ENCODE data around the gene NME4.
"Not testable (repeated sequence)": the region's sequence is repeated elsewhere in the genome, so short reads cannot be mapped to it uniquely, and the experiment has no call there.

The NME4 gene

DNA sequence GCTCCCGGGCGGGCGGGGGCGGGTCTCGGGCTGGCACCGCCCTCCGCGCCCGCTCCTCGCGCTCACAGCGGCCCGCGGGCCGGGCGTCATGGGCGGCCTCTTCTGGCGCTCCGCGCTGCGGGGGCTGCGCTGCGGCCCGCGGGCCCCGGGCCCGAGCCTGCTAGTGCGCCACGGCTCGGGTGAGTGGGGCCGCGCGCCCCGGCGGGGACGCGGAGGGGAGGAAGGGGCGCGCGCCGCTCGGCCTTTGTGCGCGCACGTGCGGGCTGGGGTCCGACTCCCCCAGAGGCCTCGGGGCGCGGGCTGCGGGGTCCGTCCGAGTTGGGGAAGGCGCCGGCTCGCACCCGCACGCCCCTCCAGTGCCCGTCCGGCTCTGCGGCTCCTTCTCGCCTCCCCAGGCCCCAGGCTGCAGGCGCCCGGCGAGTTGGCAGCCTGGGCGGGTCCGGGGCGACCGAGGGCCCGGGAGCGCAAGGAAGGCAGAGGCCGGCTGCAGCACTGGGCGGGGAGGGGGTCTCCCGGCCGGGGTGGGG, at the start of gene NME4:
Gene NME4, plus strand, starts transcription at position 65 of the 527 bp plus-strand sequence. Its CDS starts 24 bp downstream, at position 89.
- no peak for DNase-seq

DNA sequence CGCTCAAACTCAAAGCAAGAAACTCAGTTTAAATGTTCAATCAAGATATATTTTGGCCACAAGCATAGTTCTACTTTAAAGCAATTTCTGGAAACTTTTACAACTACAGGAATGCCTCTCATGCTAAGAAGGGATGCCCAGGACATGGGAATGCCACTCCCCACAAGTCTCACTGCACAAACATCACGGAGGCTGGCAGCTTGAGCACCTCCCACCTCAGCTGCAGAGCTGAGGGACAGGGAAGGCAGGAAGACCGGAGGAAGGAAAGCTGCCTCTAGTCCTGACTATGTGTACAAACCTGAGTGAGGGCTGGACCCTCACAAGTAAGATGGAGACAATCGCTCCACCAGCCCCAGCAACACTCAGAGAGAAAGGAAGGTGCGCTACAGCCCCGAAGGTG, 49.8 kb upstream of the NME4 start:
- no peak for DNase-seq

DNA sequence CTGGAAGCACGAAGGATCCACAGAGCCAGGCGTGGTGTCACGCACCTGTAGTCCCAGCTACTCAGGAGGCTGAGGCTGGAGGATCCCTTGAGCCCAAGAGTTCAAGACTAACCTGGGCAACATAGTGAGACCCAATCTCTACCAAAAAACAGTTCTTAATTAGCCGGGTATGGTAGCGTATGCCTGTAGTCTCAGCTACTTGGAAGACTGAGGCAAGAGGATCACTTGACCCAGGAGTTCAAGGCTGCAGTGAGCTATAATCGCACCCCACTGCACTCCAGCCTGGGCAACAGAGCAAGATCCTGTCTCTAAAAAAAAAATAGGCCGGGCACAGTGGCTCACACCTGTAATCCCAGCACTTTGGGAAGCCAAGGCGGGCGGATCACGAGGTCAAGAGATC, 48.5 kb upstream of the NME4 start:
- DNase-seq = not testable (repeated sequence)

DNA sequence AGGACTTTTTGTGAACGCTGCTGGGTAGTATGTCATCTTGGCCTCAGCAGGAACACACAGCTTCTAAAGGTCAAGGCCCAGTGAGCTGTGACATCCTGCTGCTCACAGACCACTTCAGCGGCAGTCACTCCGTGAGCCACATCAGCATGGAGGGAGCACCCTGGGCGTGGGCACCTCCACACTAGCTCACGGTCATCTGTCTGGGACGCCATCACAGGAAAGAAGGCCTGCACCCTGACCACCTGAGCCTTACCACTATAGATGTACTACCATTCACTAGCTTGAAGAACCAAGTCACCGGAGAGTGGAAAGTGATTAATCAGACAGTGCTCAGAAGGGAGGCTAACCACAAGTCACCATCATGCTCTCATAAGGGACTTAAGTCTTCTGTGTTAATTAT, 47.8 kb upstream of the NME4 start:
- DNase-seq = no peak

DNA sequence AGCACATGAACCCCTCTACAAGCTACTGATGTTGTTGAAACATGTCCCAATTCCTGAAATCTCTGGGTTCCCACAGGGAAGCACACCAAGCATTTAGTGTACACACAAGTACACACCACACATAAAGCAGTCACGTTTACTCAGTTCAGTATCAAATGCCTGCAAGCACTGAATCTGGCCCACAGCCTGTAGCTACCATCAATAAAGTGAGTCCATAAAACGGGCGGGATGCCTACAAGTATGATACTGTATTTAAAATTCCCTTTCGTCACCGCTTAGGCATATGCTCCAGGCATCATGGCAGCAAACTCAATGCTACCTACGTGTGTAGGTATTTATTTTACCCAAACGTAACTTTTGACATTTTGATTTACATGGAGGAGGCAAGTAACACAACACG, 46.8 kb upstream of the NME4 start:
- no peak for DNase-seq

DNA sequence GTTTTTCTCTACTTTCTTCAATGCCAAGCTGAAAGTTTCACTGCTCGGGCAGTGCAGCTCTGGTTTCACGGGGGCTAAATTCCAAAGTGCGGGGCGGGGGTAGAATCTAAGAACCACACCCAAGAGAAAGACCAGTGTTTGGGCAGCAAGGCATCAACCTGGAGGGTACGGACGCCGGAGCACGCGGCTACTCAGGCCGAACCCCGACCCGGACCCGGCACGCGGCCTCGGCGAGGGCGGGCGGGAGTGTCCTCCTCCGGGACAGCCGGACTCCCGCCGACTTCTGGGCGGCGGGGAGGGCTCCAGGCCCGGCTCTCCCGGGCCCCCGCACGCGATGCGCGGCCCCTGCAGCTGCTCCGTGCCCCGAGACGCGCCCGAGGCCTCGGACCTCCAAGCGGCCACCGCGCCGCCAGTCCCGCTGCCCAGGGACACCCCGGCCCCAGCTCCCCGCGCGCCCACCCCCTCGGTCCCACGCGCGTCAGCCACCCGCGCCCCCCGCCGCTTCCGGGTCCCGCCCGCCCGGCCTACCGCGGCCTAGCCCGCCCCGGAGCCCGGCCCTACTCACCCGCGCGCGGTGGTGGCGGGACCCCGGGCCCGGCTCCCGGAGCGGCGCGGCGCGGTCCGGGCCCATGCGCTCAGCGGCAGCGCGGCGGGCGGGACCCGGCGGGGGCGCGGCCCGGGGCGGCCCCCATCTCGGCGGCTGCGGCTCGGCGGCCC, 45.0 kb upstream of the NME4 start:
- DNase-seq = peak; percentile 41

DNA sequence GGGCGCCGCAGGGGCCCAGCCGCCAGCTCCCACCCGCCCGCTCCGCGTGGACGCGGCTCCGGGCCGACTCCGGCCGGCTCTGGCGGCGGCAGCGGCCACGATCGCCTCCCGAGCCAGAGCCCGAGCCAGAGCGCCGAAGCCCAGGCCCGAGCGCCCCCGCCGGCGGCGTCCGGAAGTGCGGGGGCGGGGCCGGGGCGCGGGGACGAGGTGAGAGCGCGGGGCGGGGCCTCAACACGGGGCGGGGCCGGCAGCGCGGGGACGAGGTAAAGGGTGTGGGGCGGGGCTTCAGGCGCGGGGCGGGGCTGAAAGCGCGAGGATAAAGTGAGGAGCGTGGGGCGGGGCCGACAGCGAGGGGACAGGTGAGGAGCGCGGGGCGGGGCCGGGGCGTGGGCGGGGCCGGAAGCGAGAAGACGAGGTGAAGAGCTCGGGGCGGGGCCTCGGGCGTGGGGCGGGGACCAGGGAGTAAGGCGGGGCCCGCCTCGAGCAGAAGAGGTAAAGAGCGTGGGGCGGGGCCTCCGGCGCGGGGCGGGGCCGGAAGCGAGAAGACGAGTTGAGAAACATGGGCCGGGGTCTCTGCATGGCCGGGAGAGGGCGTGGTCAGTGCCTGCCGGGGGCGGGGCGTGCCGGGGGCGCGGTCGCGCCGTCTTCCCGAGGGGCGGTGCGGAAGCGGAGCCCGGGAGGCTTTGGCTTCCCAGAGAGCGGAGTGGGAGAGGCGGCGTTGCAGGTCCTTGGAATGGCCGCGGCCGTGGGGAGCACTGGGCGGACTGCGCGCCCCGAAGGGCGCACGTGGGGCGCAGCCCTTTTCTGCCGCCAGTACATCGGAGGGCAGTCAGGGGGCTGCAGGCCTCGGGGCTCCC, 44.2 kb upstream of the NME4 start, which contains the start of gene AXIN1:
Gene AXIN1, minus strand, starts transcription at position 177 of the 857 bp plus-strand sequence. CDS start 5,698 bp downstream, outside the sequence.
- DNase-seq = peak; percentile 95

DNA sequence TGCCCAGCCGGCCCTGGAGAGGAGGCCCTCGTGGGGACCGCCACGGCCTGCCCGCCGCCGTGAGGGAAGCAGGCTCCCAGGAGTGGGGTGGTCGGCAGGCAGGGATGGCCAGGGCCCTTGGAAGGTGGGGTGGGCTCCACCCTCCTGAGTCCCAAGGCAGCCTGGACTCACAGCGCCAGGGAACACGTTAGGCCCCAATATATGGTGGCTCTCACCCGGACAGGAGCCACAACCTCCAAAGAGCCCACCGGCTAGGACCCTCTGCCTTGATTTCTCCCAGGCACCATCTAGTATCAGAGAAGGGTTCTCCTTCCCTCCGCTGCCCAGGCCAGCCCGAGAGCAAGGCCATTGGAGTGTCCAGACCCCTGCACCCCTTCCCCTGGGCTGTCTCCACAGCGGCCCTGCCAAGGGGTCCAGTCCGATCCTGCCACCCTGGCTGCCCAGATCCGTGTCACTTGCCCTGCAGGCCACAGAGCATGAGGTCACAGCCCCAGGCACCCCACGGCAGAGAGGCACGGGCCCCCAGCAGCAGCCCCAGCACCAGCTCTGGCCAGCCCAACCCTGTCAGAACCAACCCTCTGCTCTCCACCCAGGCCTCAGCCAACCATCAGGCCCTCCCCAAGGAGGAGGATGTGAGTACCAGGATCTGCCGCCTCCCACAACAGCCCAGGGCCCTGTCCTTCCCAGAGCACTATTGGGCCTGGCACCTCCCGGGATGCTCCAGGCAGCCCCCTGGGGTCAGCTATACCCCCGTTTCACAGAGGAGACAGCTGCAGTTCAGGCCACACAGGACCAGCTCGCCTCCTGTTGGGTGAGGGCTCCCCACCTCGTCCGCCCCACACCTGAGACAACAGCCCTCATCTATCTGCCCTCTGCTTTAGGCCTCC, 43.4 kb upstream of the NME4 start:
- DNase-seq = peak; percentile 30

DNA sequence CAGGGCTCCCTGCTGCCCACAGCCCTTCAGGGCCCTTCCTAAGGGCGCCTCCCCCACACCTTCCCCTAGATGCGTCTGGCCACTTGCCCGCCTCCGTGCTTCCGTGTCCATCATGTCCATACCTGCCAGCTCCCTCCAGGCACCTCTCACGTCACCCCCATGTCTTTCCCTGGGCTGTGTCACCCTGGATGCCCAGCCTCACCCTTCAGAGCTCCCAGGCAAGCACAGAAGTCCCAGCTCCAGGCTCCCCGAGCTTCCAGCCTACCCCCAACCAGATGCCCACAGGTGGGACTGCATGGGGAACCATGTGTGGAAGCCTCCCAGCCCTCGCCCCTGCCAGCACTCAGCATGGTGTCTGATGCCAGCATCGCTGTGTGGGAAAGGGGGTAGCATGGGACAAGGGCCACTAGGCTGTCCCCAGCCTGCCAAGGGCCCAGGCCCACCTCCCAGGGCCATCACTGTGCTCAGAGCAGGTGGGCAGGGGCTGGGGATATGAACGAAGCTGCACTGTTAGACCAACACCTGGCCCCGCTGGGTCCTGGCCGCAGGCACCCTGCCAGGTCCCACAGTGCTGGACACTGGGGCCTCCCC, 42.6 kb upstream of the NME4 start:
- peak; percentile 27 for DNase-seq

DNA sequence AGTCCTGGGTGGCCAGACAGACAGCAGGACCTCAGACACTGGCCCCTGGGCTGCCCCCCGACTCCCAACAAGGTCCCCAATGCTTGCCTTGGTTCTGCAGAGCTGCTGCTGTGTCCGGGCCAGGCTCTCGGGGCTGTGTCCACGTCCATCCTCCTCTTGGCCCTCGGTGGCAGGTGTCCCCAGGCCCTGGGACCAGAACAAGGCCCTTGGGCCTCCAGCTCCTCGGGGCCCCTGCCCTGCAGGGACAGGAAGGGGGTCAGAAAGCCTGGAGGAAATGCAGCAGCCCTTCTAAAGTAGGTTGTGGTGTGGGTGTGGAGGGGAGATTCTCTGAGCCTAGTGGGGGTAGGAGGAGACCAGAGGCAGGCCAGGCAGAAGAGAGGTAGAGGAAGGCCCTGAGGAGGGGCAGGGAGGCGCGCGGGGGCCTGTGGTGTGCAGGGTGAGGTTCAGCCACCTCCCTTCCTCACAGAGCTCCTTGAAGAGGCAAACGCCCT, 42.0 kb upstream of the NME4 start:
- no peak for DNase-seq

DNA sequence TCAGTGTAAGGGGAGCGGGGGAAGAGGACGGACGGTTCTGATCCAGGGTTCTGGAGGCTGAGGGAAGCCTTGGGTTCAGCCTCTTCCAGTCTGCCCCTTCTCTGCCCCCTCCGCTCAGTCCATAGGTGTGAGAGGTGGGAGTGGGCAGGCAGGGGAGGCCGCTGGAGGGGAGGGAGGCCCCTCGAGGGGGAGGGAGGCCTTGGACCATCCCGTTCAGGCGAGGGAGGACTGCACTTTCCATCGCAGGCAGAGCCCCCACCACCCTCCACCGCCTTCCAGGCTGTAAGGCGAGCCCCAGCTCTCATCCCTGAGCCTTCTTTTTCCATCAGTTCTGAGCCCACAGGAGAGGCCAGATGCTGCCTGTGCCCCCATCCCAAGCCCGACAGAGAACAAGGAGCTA, 40.3 kb upstream of the NME4 start:
- DNase-seq = no peak

DNA sequence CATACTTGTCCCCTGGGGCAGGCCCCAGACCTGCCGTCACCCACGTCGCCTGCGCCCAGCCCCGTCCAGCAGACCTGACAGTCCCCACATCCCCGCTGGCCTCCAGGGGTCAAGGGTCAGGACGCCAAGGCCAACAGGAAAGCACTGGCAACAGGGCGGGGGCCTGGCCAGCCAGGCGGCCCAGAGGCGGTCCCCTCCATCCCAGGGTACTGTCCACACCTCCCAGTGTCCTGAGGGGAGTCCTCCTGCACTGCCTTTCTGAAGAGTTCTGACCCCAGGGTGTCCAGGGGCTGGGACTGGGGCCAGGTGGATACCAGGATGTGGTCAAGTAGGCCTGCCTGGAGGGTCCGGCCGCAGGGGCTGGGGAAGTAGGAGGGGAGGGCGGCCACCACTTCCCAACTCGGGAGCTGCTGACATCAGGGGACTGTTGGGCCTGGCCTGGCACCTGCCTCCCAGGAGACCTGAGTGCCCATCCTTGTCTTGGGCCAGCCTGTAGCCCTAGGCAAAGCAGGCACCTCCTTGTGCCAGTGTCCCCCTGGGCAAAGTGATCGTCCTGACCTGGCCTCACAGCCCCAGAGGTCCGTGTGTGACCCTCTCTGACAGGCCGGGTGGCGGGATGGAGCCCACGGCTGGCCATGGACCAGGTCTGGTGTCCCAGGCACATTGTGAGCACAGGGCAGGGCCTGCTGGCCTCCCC, 37.8 kb upstream of the NME4 start:
- DNase-seq = no peak

DNA sequence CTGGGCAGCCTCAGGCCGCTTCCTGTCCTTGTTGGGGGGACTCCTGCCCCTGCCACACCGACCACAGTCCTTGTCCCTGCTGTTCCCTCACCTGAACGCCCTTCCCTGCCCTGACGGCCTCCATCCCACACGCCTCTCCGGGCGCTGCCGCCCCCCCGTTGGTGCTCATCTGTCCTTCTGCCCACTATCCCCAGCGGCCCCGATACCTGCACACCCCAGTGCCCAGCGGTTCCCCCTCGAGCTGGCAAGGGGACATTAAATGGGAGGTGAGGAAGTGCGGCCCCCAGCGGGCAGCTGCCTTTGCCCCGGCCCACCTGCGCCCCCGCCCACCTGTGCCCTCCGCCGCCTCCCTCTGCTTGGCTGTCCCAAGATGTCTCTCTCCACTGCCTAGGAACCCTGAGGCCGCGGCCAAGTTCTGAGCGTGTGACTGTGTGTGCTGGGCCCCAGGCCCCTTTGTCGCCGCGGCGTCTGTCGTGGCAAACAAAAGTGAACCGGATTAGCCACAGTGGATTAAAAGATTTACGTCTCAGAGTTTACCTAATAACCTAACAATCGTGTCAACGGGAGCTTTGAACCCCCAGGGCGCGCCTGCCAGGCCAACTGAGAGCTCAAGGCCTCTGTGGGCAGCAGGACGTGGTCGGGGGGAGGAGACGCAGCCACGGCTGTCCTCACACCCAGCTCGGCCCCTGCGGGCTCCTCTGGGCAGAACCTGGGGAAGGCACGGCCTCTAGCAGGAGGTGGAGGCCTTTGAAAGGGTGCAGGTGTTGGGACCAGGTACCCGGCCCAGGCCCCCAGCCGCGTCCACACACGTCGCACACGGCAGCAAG, 36.9 kb upstream of the NME4 start:
- DNase-seq = no peak

DNA sequence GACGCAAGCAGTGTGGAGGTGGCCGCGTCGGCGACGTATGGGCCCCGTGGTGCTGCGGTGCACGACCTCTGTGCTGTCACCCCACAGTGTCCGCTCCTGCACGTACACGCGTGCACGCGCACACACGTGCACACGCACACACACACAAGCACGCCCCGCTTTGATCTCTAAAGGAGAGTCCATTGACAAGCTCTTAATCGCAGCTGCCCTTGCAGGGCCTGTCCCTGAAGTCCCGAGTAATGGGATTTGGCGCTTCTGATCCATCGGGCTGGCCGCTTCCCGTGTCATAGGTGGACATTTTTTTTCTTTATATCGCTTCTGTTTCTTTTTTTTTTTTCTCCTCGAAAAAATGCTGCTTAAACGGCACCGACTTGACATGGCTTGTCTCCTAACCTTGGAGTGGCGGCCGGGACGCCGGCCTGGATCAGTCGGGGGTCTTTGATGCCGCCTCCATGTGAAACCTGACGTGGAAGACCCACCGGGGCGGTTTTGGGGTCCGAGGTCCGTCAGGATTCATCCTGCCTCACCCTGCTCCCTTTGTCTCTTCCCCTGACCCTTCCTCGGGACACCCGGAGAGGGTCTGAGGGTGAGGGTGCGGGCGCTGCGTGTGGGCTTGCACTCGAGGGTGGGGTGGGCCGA, 36.2 kb upstream of the NME4 start:
- DNase-seq = no peak

DNA sequence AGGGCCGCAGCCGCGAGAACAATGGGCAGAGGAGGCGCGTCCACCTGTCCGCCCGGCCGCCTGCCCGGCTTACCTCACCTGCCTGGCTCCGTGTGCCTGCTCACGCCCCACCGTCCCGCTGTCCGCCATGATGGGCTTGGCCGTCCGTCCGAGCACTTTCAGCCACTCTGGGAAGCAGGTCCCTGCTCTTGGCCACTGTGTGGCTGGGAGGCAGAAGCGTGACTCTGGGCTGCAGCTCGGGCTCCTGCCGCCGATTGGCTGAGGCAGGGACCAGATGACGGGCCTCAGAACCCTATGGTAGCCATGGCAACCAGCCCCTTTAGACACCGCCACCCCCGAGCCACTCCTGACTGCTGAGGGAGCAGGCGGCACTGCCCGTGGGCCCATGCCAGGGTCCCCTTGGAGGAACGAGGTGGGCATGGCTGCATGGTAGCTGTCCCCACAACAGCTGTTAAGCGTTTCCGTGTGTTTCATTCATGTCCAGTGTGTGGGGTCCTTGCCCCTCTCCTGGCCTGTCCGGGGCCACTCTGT, 35.6 kb upstream of the NME4 start:
- no peak for DNase-seq

DNA sequence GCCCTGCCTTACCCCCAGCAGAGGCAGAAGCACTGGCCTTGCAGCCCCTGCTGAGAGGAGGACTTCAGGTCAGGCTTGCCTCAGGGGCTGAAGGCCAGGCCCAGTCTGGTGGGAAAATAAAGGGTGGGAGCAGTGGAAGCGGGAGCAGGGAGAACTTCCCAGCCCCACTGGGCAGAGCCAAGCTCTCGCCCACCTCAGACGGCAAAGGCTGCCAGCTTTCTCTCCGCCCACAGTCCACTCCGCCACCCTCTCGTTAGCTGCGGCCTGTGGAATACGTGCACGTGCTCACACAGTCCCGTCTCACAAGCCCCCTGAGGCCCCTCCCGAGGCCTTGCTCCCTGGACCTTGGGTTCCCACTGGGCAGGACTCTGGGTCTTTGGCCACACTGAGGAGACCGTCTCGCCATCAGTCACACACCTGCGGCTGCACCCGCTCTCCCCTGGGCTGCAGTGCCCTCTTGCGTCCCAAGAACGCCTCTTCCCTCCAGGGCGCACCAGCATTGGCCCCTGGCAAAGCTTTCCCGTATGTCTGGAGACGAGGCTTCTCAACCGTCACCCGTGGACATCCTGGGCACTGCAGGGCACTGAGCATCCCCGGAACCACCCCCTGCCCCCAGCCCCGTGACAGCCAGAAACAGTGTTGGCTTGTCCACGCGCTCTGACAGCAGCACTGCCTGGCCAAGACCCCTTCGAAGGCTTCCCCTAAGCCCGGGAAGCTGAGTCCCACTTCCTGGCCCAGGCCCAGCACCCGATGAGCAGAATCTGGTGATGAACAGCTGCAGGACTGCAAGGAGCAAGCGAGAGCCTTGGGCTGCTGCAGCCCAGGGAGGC, 34.9 kb upstream of the NME4 start:
- peak; percentile 70 for DNase-seq

DNA sequence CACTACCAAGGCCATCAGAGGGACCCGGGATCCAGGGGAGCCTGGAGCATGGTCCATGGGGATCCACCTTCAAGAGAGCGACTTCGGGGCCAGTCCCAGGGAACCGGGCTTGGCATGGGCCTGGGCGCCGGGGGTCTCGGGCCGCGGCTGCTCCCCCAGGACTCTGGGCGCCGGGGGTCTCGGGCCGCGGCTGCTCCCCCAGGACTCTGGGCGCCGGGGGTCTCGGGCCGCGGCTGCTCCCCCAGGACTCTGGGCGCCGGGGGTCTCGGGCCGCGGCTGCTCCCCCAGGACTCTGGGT, 34.3 kb upstream of the NME4 start:
- not testable (repeated sequence) for DNase-seq

DNA sequence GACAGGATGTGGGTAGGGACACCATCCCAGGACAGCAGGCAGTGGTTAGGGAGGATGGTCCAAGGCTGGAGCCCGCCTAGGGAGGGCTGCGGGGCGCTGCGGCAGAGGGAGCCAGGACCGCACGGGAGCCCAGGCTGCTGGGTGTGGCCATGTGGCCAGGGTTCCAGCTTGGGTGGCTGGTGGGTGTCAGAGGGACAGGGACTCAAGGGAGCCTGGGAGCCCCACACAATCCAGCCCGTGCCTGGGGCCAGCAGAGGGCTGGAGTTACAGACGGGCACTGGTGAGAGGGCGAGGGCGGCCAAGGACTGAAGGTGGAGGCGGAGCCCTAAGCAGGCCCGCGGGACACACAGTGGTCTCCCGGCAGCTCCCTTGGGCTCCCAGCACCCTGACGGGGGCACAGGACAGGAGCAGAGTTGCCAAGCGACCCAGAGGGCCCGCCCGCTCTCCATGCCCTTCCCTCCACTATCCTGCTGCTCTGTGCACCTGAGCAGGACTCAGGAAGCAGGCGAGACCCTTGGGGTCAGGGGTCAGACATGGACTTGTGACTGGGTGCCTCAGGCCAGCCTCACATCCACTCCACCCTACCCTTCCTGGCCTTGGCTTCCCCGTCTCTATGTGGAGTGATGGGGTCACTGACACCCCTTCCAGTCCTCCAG, 33.8 kb upstream of the NME4 start:
- no peak for DNase-seq

Measured in right hindlimb (tissue), 1 donor.